Occipital lobe (tissue), 2 donors: ENCODE results near the gene HS2ST1. TPM values are rescaled to one million over a fixed set of nuclear protein-coding genes. Genes with fewer than 3 reads are reported as not detected.

Source experiments
- DNase-seq: peaks from one replicate; lab custom pipeline; 2025; lab: John Stamatoyannopoulos, UW
- total RNA-seq: library from RNA; depleted of rRNA; stranded (reverse); fragments of >200 nt; gene quantifications from one replicate; pipeline ENCODE4 v1.2.3, GENCODE V29; 2014

HS2ST1 gene
- total RNA-seq, 1 donor from 2014 or later: 39.1 TPM

- DNase-seq: no peak
These were observed 245.0 kb downstream of the HS2ST1 start for GRCh38 chr1:87159378-87159915.

Other genes with a start within 250 kb of the HS2ST1 start
- 107 TPM for gene SH3GLB1, start 210.1 kb upstream of the HS2ST1 start, total RNA-seq
- gene SELENOF, start 509 bp upstream of the HS2ST1 start, total RNA-seq: 138 TPM